ENCODE results near the gene CFAP77. TPM values are rescaled to one million over a fixed set of nuclear protein-coding genes. Genes with fewer than 3 reads are reported as not detected.

The CFAP77 gene
- total RNA-seq, 1 donor from 2014 or later = not detected

- no peak for DNase-seq (ENCODE audit: low read depth)
- TF ChIP-seq CTCF (conservative IDR thresholded peaks at IDR 0.05; ENCODE audit: low read depth, low read length) = no peak
Measured at GRCh38 chr9:132390966-132391365, 19.0 kb upstream of the CFAP77 start.

DNA sequence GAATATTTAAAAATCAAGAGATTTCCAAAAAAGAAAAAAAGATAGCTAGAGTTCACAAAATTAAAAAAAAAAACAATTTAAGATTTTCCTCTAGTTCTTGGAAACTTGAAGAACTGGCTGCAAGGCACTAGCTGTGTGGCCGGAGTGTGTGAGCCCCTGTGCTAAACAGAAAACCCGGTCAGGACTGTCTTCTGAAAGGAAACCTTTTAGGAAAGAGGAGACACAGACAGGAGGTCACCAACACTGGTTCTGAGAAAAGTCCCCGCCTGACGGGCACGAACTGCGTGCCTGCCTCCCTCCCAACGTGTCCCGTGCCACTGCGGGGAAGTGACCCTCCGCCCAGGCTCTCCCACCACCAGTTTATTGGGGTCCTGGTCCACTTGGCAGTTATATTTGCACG is 18.6 kb upstream of the CFAP77 start:
- no peak for TF ChIP-seq CTCF (conservative IDR thresholded peaks at IDR 0.05; ENCODE audit: low read depth, low read length)
- no peak for DNase-seq (ENCODE audit: low read depth)

More at GRCh38 chr9:132390966-132391365, 19.0 kb upstream of the CFAP77 start:
- no peak overlapping the region for H3K4me3 ChIP-seq (ENCODE audit: low read depth, low read length)

DNA sequence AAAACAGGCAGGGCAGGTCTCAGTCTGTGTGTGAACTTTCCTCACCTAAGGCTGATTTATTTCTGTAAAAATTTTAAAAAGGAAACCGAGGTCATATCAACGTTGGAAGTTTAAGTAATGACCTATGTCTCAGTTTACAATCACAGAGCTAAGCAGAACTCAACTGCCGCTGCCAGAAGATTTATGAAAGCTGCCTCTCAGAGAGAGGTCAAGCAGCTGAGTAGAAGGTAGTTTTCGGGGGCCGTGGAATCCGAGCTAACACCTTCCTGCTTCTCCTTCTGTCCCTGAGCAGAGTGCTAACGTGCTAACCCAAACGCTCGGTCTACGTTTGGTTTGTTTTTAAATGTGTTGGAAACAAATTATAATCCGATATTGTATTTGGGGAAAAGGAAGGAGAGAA is 14.5 kb upstream of the CFAP77 start:
- no peak for DNase-seq (ENCODE audit: low read depth)
- no peak overlapping the region for H3K4me3 ChIP-seq (ENCODE audit: low read depth, low read length)
- no peak for TF ChIP-seq CTCF (conservative IDR thresholded peaks at IDR 0.05; ENCODE audit: low read depth, low read length)

More for the DNA sequence above, 18.6 kb upstream of the CFAP77 start:
- H3K4me3 ChIP-seq (ENCODE audit: low read depth, low read length) = no peak overlapping the region

GRCh38 chr9:132401824-132402223 is 8.2 kb upstream of the CFAP77 start:
- peak; percentile 93 for DNase-seq (ENCODE audit: low read depth)
- TF ChIP-seq CTCF (conservative IDR thresholded peaks at IDR 0.05; ENCODE audit: low read depth, low read length) = no peak

GRCh38 chr9:132404228-132404881 is 5.7 kb upstream of the CFAP77 start:
- no peak overlapping the region for H3K4me3 ChIP-seq (ENCODE audit: low read depth, low read length)
- no peak for DNase-seq (ENCODE audit: low read depth)
- TF ChIP-seq CTCF (conservative IDR thresholded peaks at IDR 0.05; ENCODE audit: low read depth, low read length) = no peak

More at GRCh38 chr9:132401824-132402223, 8.2 kb upstream of the CFAP77 start:
- no peak overlapping the region for H3K4me3 ChIP-seq (ENCODE audit: low read depth, low read length)

DNA sequence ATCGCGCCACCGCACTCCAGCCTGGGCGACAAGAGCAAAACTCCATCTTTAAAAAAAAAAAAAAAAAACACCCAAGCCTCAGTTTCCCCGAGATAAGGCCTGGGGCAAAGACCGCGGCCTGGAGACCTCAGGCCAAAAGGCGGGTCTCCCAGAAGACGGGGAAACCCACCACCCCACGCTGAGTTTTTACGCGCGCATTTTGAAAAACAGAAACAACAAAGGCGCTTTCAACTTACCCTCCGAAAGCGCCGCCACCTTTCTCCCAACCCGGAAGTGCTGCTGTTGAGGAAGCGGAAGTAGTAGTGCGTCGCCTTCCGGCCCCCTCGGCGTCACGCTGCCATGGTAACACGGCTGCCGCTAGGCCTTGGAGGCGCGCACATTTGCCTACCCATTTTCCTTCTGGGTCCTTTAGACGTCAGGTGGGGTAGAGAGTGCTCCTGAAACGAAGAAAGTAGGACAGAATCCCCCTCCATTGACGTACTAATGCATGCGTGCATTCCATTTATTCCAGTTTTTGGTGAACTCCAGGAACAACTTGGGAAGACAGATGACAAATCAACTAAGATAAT is 3.4 kb upstream of the CFAP77 start, which contains the start of gene TTF1:
Gene TTF1 (minus strand): TSS at position 287 of the 569 bp plus-strand sequence. CDS start 4,019 bp downstream, outside the sequence.
- H3K4me3 ChIP-seq (ENCODE audit: low read depth, low read length) = peak within 1 kb of the TSS; percentile 69
- TF ChIP-seq CTCF (conservative IDR thresholded peaks at IDR 0.05; ENCODE audit: low read depth, low read length) = no peak
- peak; percentile 39 for DNase-seq (ENCODE audit: low read depth)
